HG02870 (cell line): ENCODE data around the gene UNC5A.
"Not testable (repeated sequence)": the region's sequence is repeated elsewhere in the genome, so short reads cannot be mapped to it uniquely, and the experiment has no call there.

Source experiments
- ATAC-seq: cut with Tn5 transposase; IDR thresholded peaks from one replicate; pipeline ENCODE4 v1.9.1; 2021; ENCODE audit warnings: mild to moderate bottlenecking, moderate library complexity; ENCODE audit not compliant: unreplicated experiment

Gene UNC5A

DNA sequence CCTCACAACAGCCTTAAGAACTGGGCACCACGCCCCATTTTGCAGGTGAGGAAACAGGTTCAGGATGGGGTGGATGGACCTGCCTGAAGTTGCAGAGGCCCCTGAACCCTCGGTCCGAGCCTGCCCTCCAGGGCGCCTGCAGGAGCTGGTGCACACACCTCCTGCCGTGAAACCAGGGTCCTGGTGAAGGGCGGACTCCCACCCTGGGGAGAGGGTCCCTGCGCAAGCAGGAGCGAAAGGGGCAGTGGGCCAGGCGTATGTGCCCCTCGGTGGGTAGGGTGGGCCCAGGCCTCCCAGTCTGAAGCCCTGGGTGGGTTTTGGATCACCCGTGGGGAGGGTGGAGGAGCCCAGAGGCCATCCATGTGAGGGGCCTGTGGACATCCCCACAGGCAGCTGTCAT, 50.9 kb downstream of the UNC5A start:
- ATAC-seq: no peak

DNA sequence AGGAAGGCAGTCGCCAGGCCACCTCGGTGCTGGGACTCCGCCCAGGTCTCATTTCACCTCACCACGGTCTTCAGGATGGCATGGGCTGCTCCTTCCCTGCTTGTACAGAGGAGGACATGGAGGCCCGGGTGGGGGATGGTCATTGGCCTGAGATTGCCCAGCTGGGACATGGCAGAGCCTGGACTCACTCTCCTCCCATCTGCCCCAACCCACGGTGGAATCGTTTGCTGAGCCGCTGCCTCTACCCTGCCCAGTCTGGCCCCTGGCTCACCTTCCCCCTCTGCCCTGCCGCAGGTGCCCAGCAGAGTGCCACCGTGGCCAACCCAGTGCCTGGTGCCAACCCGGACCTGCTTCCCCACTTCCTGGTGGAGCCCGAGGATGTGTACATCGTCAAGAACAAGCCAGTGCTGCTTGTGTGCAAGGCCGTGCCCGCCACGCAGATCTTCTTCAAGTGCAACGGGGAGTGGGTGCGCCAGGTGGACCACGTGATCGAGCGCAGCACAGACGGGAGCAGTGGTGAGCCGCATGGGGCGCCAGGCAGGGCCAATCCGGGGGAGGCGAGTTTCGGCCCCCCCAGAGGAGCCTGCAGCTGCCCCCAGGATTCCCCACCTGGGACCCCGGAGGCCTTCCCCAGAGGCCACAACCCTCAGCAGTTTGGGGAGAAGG, 52.1 kb downstream of the UNC5A start:
- no peak for ATAC-seq

GRCh38 chr5:176863041-176863764, 52.8 kb downstream of the UNC5A start:
- ATAC-seq: no peak

DNA sequence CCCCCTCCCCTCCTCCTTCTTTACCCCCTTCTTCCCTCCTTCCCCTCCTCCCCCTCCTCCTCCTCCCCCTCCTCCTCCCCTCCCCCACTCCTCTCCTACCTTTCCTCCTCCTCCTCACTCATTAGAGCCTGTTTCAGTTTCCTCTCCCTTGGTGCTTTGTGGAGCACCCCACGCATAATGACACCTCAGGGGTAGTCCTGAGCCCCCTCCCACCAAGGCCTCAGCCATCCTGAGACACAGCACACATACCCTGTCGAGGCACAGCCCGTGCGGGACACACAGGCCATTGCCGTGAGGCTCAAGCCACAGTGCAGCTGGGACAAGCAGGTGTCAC, 53.4 kb downstream of the UNC5A start:
- ATAC-seq: no peak

DNA sequence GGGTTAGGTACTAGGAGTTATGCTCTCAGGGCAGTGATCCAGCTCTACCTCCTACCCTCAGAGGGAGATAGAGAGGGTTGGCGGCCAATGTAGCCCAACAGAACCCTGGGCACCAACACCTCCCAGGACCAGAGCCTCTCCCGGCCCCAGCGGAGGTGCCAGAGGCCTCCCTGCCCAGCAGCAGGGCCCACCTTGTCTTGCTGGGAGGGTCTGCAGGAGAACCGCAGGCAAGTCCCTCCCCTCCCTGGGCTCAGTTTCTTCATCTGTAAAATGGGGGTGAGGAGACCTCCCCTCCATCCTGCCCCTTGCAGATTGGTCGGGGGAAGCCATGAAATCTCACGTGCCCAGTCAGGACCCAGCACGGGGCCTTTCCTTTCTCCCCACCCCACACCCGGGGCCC, 54.4 kb downstream of the UNC5A start:
- ATAC-seq: no peak

DNA sequence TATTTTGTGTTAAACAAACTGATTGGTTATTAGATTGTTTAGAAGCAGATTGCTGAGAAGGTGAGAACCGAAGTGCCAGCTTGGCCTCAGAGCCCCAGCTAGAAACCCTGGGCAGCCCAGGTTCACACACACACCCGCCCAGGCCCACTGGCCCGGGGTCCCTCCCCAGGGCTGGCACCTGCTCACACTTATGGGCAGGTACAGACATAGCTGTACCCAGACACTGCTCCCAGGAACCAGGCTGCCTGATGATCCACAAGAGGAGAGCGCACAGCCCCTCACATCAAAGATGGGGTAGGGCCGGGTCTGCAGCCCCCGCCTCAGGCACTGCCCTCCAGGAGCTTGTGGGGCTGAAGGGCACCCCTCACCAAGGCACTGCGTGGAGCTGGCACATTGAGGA, 55.6 kb downstream of the UNC5A start:
- no peak for ATAC-seq

DNA sequence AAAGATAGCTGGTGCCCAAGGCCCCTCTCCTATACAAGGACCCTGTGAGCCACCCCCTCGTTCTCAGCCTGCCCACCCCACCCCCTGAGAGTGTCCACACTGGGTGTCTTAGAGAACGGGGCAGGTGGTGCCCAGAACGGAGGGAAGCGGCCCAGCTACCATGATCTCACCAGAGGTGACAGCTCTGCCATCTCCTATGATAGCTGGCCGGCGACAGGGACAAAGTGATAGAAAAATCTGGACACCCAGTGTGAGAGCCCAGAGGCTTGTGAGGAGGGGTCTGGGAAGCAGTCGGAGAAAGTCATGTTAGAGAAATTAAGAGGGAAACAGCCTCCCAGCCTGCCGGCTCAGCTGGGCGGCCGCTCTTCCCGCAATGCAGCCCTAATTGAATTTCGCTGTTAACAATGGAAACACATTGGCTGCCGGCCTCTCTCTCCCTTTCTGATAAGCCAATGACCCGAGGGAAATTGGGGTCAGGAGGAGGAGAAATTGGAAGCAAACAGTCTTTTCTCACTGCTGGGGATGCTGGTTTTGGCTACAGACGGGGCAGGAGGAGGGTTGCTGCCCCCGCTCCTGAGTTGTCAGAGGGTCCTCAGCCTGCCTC, 56.5 kb downstream of the UNC5A start:
- ATAC-seq: no peak

DNA sequence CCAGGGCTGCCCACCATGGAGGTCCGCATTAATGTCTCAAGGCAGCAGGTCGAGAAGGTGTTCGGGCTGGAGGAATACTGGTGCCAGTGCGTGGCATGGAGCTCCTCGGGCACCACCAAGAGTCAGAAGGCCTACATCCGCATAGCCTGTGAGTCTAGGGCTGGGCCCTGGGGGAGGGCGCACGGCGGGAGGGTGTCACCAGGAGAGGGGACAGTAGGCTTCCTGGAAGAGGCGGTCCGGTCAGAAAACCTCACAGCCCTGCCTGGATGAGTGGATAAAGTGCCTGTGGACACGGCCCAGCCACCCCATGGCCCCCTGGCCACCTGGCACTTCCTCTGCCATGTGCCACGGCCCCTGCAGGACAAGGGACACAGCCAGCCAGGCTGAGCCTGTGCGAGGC, 57.8 kb downstream of the UNC5A start:
- ATAC-seq: no peak

DNA sequence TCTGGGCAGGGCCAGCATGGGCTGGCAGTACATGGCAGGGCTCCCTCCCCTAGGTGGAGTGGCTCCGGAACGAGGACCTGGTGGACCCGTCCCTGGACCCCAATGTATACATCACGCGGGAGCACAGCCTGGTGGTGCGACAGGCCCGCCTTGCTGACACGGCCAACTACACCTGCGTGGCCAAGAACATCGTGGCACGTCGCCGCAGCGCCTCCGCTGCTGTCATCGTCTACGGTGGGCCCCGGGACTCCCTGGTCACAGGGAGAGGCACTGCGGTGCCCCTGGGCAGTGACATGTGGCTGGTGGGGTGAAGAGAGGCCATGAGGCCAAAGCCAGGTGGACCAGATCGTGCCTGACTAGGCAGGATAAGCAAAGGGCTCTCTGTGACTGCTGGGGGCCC, 58.4 kb downstream of the UNC5A start:
- ATAC-seq: no peak

DNA sequence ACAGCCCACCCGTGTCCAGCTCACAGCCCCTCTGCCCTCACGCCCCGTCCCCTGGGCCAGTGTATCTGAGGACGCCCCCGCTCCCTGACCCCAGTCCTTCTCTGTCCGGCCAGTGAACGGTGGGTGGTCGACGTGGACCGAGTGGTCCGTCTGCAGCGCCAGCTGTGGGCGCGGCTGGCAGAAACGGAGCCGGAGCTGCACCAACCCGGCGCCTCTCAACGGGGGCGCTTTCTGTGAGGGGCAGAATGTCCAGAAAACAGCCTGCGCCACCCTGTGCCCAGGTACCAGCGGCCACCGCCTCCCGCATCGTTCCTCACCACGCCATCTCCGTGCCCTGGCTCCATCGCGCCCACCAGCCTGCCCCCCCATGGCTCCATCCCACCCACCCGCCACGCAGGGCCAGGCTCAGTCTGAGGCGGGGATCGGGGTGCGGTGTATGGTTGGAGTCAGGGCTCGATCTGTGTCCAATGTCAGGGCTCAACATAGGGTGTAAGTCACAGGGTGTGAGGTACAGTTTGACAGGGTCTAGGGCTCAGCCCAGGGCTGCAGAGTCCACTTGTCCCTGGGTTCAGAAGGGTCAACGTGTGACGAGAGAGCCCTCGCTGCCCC, 59.2 kb downstream of the UNC5A start:
- no peak for ATAC-seq

DNA sequence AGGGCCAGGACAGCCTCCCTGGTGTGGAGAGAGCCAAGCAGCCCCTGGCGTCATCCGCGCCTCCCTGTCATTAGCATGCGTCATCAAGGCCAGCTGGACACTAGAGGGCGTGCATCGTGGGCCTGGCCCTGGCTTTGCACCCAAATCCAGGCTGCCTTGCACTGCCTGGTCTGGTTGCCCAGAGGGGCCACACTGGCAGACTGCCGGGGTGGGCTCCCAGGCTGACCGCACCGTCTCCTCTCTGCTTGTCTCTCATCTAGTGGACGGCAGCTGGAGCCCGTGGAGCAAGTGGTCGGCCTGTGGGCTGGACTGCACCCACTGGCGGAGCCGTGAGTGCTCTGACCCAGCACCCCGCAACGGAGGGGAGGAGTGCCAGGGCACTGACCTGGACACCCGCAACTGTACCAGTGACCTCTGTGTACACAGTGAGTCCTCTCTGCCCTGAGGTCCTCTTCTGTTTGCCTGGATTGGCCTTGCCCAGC, 59.8 kb downstream of the UNC5A start:
- ATAC-seq: no peak

- ATAC-seq: not testable (repeated sequence)
These were observed 60.3 kb downstream of the UNC5A start for GRCh38 chr5:176870644-176871043.

DNA sequence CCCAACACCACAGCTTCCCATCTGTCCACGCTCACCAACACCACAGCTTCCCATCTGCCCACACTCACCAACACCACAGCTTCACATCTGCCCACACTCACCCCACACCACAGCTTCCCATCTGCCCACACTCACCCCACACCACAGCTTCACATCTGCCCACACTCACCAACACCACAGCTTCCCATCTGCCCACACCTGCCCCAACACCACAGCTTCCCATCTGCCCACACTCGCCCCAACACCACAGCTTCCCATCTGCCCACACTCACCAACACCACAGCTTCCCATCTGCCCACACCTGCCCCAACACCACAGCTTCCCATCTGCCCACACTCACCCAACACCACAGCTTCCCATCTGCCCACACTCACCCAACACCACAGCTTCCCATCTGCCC, 62.2 kb downstream of the UNC5A start:
- ATAC-seq: not testable (repeated sequence)

DNA sequence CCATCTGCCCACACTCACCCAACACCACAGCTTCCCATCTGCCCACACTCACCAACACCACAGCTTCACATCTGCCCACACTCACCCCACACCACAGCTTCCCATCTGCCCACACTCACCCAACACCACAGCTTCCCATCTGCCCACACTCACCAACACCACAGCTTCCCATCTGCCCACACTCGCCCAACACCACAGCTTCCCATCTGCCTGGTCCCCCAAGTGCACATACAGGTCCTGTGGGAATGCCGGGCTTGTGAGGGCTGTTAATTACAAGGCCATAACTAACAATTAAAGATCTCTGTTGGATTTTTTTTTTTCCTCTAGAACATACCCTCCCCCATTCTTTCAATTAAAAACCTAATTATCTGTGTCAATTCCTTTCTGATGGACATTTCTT, 62.7 kb downstream of the UNC5A start:
- ATAC-seq: not testable (repeated sequence)

GRCh38 chr5:176873541-176874172, 63.3 kb downstream of the UNC5A start:
- no peak for ATAC-seq

DNA sequence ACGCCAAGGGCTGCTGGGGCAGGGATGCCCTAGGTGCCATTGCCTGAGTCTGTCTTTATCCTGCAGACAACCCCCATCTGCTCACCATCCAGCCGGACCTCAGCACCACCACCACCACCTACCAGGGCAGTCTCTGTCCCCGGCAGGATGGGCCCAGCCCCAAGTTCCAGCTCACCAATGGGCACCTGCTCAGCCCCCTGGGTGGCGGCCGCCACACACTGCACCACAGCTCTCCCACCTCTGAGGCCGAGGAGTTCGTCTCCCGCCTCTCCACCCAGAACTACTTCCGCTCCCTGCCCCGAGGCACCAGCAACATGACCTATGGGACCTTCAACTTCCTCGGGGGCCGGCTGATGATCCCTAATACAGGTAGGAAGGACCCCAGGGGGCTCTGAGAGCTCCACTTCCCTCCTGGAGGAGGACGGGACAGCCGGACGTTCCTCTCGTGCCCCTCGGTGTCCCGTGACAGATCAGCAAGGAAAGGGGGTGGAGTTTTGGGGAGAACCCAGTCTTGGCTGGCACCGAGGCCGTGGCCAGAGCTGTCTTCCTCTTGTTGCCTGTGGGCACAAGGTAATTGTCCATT, 63.9 kb downstream of the UNC5A start:
- ATAC-seq: no peak

DNA sequence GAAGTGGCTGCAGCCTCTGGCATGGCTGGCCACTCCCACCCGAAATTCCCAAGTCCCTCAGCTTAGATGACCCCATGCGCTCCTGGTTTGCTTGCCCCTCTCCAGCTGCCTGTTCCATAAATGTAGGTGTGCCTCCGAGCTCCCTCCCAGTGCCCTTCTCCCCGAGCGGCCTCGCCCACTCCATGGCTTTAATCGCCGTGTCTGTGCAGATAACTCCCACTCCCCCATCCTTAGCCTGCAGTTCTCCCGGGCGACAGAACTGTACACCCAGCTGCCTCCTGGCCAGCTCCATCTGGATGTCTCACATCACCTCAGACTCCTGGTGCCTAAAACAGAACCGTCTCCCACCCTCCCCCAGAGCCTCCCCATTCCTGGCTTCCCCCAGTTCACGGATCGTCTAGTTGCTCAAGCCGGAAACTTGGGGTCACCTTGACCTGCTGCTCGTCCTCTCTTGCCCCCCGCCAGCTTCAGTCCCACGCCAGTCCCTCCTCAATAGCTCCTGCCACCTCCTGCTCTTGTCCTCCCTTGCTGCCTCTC, 64.7 kb downstream of the UNC5A start:
- no peak for ATAC-seq

- no peak for ATAC-seq
These were observed 65.6 kb downstream of the UNC5A start for GRCh38 chr5:176875783-176876505.

DNA sequence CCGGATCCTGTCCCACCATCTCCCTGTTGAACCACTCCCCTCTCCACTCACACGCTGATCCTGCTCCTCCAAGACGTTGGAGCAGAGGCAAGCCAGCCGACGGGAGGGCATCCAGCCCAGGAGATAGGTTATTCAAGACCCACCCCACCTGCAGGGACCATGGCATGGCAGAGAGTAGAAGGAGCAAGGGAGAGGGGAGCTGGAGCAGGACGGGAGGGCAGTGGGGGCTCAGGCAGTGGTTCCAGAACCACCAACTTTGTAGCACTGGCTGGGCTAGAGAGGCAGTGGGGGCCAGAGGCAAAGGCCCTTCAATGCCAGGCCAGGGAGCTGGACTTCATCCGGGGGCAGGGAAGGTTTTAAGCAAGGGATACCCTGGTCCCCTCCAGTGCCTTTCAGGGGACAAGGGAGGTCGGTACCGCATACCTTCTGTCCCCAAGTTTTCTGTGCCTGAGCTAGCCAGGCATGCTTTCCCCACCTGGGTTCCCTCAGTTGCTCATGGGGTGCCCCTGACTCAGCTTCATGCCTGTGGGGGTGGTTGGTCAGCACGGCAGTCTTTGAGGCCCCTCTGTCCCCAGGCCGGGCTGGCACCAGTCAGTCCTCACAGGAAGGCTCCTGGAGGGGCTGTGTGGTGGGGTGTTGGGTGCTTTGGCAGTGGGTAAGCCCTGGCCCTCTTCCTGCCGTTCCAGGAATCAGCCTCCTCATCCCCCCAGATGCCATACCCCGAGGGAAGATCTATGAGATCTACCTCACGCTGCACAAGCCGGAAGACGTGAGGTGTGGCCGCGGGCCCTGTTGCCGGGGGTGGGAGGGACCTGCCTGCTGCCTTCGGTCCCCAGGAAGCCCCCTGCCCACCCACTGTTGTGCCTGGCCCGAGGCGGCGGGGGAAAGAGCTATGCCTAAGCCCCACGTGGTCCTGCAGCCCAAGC, 66.4 kb downstream of the UNC5A start:
- ATAC-seq: no peak
